Activated CD8-positive, alpha-beta memory T cell treated with anti-CD3 and anti-CD28 coated beads for 4 hours (primary cell): ENCODE results near the gene EHD4.

ENCODE experiments used
- DNase-seq, 2 donors: peaks; one replicate each; pipeline ENCODE4 v3.0.0-alpha.2; 2020; ENCODE audit warnings: low read depth in 2 of 2

The EHD4 gene

GRCh38 chr15:41957021-41957897 lies 15.1 kb downstream of the EHD4 start:
- no peak for DNase-seq

- DNase-seq, result no peak
Observed at GRCh38 chr15:41955807-41956525, 16.4 kb downstream of the EHD4 start.

- no peak for DNase-seq
Observed at GRCh38 chr15:41955100-41955499, 17.3 kb downstream of the EHD4 start.

- DNase-seq, result no peak
Observed at GRCh38 chr15:41954036-41954435, 18.3 kb downstream of the EHD4 start.

- DNase-seq, result no peak
Observed at GRCh38 chr15:41952013-41952563, 20.3 kb downstream of the EHD4 start.

GRCh38 chr15:41951571-41951970 lies 20.8 kb downstream of the EHD4 start:
- DNase-seq, result no peak

GRCh38 chr15:41950489-41950888 lies 21.9 kb downstream of the EHD4 start:
- DNase-seq, result no peak

- no peak for DNase-seq
Observed at GRCh38 chr15:41950127-41950483, 22.3 kb downstream of the EHD4 start.

- no peak for DNase-seq
Observed at GRCh38 chr15:41949401-41950126, 22.8 kb downstream of the EHD4 start.

GRCh38 chr15:41948490-41948889 lies 23.9 kb downstream of the EHD4 start:
- no peak for DNase-seq

- no peak for DNase-seq
Observed at GRCh38 chr15:41946970-41947369, 25.4 kb downstream of the EHD4 start.

- DNase-seq, result no peak
Observed at GRCh38 chr15:41945731-41946130, 26.6 kb downstream of the EHD4 start.

- no peak for DNase-seq
Observed at GRCh38 chr15:41945221-41945620, 27.1 kb downstream of the EHD4 start.

GRCh38 chr15:41944313-41944940 lies 27.9 kb downstream of the EHD4 start:
- no peak for DNase-seq

- DNase-seq, result no peak
Observed at GRCh38 chr15:41943543-41944312, 28.6 kb downstream of the EHD4 start.

GRCh38 chr15:41942886-41943285 lies 29.5 kb downstream of the EHD4 start:
- no peak for DNase-seq

- no peak for DNase-seq
Observed at GRCh38 chr15:41941644-41942415, 30.5 kb downstream of the EHD4 start.

GRCh38 chr15:41940441-41940857 lies 31.9 kb downstream of the EHD4 start:
- no peak for DNase-seq

GRCh38 chr15:41939986-41940385 lies 32.4 kb downstream of the EHD4 start:
- no peak for DNase-seq

GRCh38 chr15:41937568-41937923 lies 34.8 kb downstream of the EHD4 start:
- no peak for DNase-seq
